Testis (tissue), 3 donors: ENCODE measurements around the gene COPG1. TPM values are rescaled to one million over a fixed set of nuclear protein-coding genes. Genes with fewer than 3 reads are reported as not detected.

Experiments used
- DNase-seq: peaks from one replicate; pipeline ENCODE4 v3.0.0-alpha.2; 2019
- H3K27ac ChIP-seq, 2 donors: fragments of 200-600 bp; sonication (generic); one replicate each; pipeline ENCODE4 v1.5.1; 2019
- H3K27me3 ChIP-seq: fragments of 200-600 bp; sonication (generic); one replicate; pipeline ENCODE4 v1.5.1; 2019
- H3K36me3 ChIP-seq: fragments of 200-600 bp; sonication (generic); one replicate; pipeline ENCODE4 v1.5.1; 2017; ENCODE audit warnings: low read depth; ENCODE audit errors: missing control alignments
- H3K4me1 ChIP-seq: fragments of 200-600 bp; sonication (generic); one replicate; pipeline ENCODE4 v1.5.1; 2019
- H3K4me3 ChIP-seq, 2 donors: fragments of 200-600 bp; sonication (generic); one replicate each; pipeline ENCODE4 v1.5.1; 2017 to 2019
- H3K9me3 ChIP-seq: fragments of 200-600 bp; sonication (generic); one replicate; pipeline ENCODE4 v1.5.1; 2017
- CTCF ChIP-seq, 3 experiments: fragments of 450-650 bp in 2 of 3; fragments of 200-600 bp in 1 of 3; sonication (generic) in 1 of 3; IDR thresholded peaks; one replicate each; pipeline ENCODE4 v1.5.1; 2016 to 2019; ENCODE audit warnings: antibody characterized with exemption in 3 of 3, mild to moderate bottlenecking in 2 of 3, moderate library complexity in 1 of 3
- POLR2A ChIP-seq: fragments of 450-650 bp; IDR thresholded peaks from one replicate; pipeline ENCODE4 v1.6.1; 2017; ENCODE audit warnings: antibody characterized with exemption, mild to moderate bottlenecking, moderate library complexity
- WGBS, 2 donors: methylation state at CpG; one replicate each; pipeline ENCODE4 v1.1.5; 2018; 5-methylcytosine and 5-hydroxymethylcytosine counted together
- intact Hi-C: fragments of 100-400 bp; cut with DNase I; formaldehyde crosslinking; loops from one replicate; pipeline ENCODE4 v1.15.1; 2023; ENCODE audit warnings: low total_unique reads
- polyA plus RNA-seq: library from polyadenylated mRNA; stranded (reverse); fragments of 350-450 nt; fragmentation: Illumina TruSeq; extraction: RNeasy Lipid Tissue Mini Kit (QIAGEN cat#74804); gene quantifications from one replicate; pipeline ENCODE4 v1.2.3, GENCODE V29; 2014; ENCODE audit warnings: low read depth, low replicate concordance; ENCODE audit not compliant: insufficient read depth
- total RNA-seq, 2 donors: library from RNA; depleted of rRNA; stranded (reverse); fragments of >200 nt; gene quantifications; one replicate each; pipeline ENCODE4 v1.2.3, GENCODE V29; 2016

The COPG1 gene
- total and polyA plus RNA-seq, 3 donors from 2014 or later: 94.5 to 113 (median 98.2) TPM

GRCh38 chr3:129320261-129320660 is 70.9 kb downstream of the COPG1 start:
- H3K9me3 ChIP-seq: no peaks in the 10 kb centered on the region
- intact Hi-C loops: no loop called here
- no peak for DNase-seq
- peaks cover 9% of the 10 kb centered on the region for H3K4me1 ChIP-seq
- WGBS, 2 donors: 94 to 100% methylated on average over 1 to 8 of the region's 8 CpGs
- no peak overlapping the region for H3K27ac ChIP-seq
- H3K27me3 ChIP-seq: no peaks in the 10 kb centered on the region
- TF ChIP-seq CTCF (IDR thresholded peaks at IDR 0.05) (no peak), POLR2A (no peak)
- H3K36me3 ChIP-seq: no peaks in the 10 kb centered on the region
- H3K4me3 ChIP-seq: no peak overlapping the region

GRCh38 chr3:129320825-129321487 is 71.5 kb downstream of the COPG1 start:
- peaks cover 9% of the 10 kb centered on the region for H3K4me1 ChIP-seq
- intact Hi-C loops: no loop called here
- TF ChIP-seq CTCF (IDR thresholded peaks at IDR 0.05): no peak
- WGBS, 2 donors: 92 to 93% methylated on average over 7 of the region's 7 CpGs
- H3K27me3 ChIP-seq: no peaks in the 10 kb centered on the region
- DNase-seq: no peak
- H3K4me3 ChIP-seq: no peak overlapping the region
- H3K27ac ChIP-seq: no peak overlapping the region
- no peaks in the 10 kb centered on the region for H3K9me3 ChIP-seq
- H3K36me3 ChIP-seq: no peaks in the 10 kb centered on the region

GRCh38 chr3:129321887-129322286 is 72.5 kb downstream of the COPG1 start:
- Histone ChIP-seq H3K4me1 (peaks cover 6% of the 10 kb centered on the region), H3K4me3 (no peak overlapping the region), H3K36me3 (no peaks in the 10 kb centered on the region), H3K27ac (no peak overlapping the region), H3K27me3 (no peaks in the 10 kb centered on the region), H3K9me3 (no peaks in the 10 kb centered on the region)
- intact Hi-C loops: no loop called here
- WGBS, 2 donors: 92 to 97% methylated on average over 4 to 8 of the region's 9 CpGs
- no peak for DNase-seq
- TF ChIP-seq CTCF (IDR thresholded peaks at IDR 0.05): no peak
- TF ChIP-seq POLR2A: no peak

- WGBS, 2 donors: 83 to 90% methylated on average over 12 of the region's 12 CpGs
Measured at GRCh38 chr3:129323651-129324294, 74.4 kb downstream of the COPG1 start.

More at GRCh38 chr3:129323651-129324294, 74.4 kb downstream of the COPG1 start:
- Histone ChIP-seq H3K36me3 (no peaks in the 10 kb centered on the region), H3K9me3 (no peaks in the 10 kb centered on the region), H3K4me1 (no peaks in the 10 kb centered on the region), H3K27ac (no peak overlapping the region), H3K4me3 (no peak overlapping the region), H3K27me3 (no peaks in the 10 kb centered on the region)
- DNase-seq: no peak
- no peak for TF ChIP-seq CTCF (IDR thresholded peaks at IDR 0.05)
- no peak for TF ChIP-seq POLR2A
- intact Hi-C loops: no loop called here
